ENCODE data around the gene CDKN1C.

Gene CDKN1C

GRCh38 chr11:2867142-2867541 lies 18.4 kb downstream of the CDKN1C start:
- DNase-seq = no peak

GRCh38 chr11:2865922-2866577 lies 19.5 kb downstream of the CDKN1C start:
- DNase-seq = no peak

- no peak for DNase-seq
Measured at GRCh38 chr11:2864901-2865300, 20.7 kb downstream of the CDKN1C start.

- DNase-seq = no peak
Measured at GRCh38 chr11:2863276-2863618, 22.3 kb downstream of the CDKN1C start.

- DNase-seq = no peak
Measured at GRCh38 chr11:2862395-2863275, 22.9 kb downstream of the CDKN1C start.

DNA sequence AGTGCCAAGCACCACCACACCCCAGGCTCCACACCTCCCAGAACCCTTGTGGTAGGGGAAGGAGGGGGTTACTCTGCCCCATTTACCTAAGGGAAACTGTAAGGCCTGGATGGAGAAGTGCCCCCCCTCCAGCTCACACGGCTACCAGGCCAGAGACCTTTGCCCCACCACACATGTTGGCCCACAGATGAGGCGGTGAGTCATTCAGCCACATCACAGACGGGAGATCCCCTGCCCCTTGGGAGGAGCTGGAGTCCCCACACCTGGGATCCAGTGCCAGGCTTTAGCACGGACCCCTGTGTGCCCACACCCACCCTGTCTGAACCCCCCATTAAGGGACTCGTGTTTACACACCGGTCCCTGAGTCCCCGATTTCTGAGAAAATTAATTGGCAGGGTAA lies 24.9 kb downstream of the CDKN1C start:
- DNase-seq = no peak

- no peak for DNase-seq
Measured at GRCh38 chr11:2859699-2860037, 25.9 kb downstream of the CDKN1C start.

DNA sequence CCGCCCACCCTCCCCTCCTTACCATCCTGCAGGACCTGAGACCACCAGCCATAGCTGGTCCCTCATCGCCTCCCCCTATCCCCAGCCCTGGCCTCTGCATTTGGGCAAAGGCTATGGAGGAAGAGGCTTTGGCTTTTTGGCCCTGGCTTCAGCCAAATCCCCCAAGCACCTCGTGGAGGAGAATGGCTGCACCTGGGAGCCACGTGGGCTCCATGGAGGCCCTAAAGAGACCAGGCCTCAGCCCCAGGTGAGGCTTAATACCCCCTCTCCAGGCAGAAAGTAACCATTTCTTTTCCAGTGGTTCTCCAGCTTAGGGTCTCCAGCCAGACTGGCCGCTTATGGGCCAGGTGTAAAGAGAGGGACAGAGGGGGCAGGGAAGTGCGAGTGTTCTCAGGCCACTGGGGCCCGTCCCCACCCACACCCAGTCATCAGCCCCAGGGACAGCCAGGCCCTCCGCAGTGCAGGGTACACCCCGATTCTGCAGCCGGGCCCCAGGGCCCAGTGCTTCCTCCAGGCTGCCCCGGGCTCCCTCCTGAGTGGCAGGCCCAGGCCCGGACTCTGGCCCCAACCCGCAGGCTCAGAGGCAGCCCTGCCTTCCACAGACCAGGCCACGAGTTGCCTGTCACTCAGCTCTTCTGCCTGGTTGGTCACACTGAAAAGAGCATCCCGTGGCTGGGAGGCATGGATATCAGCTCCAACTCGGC lies 26.4 kb downstream of the CDKN1C start:
- DNase-seq = no peak

DNA sequence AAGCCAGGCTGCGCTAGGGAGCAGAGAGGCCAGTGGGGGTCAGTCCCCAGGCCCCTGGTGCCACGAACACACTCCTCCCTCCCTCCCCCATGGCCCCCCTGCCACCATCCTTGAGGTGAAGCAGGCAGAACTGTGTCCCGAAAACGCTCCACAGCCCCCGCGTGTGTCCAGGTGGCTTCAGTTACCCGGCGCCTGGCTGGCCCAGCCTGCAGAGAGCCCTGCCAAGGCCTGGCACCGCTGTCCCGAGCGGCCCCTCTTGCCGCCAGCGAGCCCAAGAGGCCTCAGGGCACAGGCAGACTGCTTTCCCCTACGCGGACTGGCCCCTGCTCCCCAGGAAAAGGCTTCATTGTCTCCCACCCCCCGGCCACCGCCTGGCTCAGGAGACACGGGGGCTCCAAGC lies 27.7 kb downstream of the CDKN1C start:
- no peak for DNase-seq

- DNase-seq = no peak
Measured at GRCh38 chr11:2857276-2857675, 28.3 kb downstream of the CDKN1C start.

- no peak for DNase-seq
Measured at GRCh38 chr11:2855162-2855561, 30.4 kb downstream of the CDKN1C start.

- no peak for DNase-seq
Measured at GRCh38 chr11:2853997-2854560, 31.5 kb downstream of the CDKN1C start.

DNA sequence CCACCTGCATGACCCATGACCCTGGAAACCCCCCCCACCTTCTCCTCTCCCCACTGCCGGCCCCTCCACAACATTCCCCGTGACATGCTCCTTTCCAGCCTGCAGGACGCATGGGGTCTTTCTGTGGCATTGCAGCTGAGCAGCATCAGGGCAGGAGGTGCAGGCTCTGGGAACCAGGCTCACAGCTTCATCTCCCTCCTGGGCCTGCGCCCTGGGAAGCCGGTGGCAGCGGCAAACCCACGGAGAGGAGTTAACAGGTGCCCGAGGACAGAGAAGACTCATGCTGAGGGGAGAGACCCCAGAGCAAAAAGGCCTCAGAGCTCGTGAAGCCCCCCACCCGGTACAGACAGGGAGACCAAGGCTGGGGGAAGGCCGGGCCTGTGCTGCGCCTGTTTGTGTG lies 32.2 kb downstream of the CDKN1C start:
- DNase-seq = no peak

DNA sequence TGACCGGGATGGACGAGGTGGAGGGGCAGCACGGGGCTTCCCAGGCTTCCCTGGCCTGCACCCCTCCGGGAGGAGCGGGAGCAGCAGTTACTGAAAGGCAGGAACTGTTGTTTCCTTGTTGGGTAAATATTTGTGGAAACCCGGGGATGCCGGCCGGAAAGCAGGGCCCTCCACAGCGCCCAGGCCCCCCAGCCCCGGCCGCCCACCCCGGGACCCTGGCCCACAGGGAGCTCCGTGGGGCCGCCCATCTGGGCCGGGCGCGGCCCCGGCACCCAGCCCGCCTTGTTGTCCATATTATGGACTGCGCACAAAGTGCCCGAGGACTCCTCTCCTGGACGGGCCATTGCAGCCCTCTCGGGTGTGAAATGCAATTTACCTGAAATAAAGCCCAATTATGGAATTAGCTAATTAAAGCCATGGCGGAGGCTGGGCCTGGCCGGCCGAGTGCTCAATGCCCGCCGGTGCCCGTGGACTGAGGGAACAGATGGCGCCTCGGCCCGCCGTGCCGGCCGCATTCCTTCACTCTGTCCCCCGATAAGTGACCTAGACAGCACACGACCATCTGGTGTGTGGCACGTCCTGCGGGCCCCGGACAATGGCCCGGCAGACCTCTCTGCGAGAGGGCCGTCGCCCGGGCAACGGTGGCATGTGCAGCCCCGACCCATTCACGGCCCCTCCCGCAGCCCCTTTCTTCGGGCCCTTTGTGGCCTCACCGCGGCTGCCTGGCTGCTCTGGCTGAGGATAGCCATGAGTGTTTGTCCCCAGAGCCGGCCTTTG lies 35.4 kb downstream of the CDKN1C start:
- no peak for DNase-seq

- no peak for DNase-seq
Measured at GRCh38 chr11:2848497-2848896, 37.1 kb downstream of the CDKN1C start.

DNA sequence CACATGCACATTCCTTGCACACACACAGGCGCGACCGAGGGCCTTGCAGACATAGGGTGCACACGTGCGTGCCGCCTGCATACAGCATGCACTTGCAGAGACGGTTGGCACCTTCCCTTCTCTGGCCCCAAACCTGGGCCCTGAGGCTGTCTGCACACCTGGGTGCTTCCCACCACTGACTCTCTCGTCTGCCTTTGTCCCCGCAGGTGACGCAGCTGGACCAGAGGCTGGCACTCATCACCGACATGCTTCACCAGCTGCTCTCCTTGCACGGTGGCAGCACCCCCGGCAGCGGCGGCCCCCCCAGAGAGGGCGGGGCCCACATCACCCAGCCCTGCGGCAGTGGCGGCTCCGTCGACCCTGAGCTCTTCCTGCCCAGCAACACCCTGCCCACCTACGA lies 38.0 kb downstream of the CDKN1C start:
- DNase-seq = no peak

DNA sequence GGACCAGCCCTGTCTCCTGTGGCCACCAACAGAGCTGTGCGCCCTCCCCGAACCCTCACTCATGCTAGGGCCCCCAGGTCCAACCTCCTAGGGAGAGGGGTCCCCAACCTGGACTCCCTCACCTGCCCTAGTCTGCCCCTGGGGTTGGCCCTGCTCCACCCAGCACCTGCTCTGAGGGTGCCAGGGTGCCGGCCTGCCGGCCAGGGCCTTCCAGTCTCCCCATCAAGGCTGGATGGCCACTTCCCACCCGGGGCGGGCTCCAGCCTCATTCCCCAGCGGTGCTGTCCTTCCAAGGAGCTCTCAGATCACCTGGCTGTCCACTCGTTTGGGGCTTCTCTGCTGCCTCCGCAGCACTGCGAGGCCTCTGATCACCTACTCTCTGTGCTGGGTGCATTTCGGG lies 39.1 kb downstream of the CDKN1C start:
- DNase-seq = no peak

GRCh38 chr11:2846056-2846455 lies 39.5 kb downstream of the CDKN1C start:
- DNase-seq = no peak

DNA sequence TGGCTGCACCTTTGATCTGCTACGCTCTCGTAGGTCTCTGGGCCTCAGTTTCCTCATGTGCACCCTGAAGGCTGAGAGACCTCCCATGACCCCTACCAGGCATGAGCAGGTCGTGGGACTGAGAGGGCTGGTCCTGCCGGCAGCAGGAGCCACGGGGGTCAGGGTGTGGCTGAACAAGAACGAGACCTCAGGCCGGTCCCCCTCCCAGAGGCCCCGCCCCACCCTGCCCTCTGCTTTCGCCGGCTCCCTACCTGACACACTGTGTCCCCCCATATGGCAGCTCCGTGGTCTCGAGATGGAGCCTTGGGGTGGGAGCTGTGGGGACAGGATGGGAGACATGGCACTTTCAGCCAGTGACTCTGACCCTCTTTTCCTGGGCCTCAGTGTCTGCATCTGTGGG lies 40.6 kb downstream of the CDKN1C start:
- DNase-seq = no peak

- no peak for DNase-seq
Measured at GRCh38 chr11:2844116-2844842, 41.3 kb downstream of the CDKN1C start.

- no peak for DNase-seq
Measured at GRCh38 chr11:2843551-2843950, 42.0 kb downstream of the CDKN1C start.

GRCh38 chr11:2842876-2843275 lies 42.7 kb downstream of the CDKN1C start:
- DNase-seq = no peak
